Stomach (tissue), 9 donors: Measurements from ENCODE around the gene COL23A1. TPM values are rescaled to one million over a fixed set of nuclear protein-coding genes. Genes with fewer than 3 reads are reported as not detected.
A peak's percentile ranks its signal among the peaks of the same experiment; 100 is the strongest.

ENCODE experiments used
- DNase-seq, 2 donors: peaks; one replicate each; pipeline versions ENCODE4 v3.0.0 to v3.0.0-alpha.2; 2013 to 2019
- H3K27ac ChIP-seq, 5 donors: fragments of 200-600 bp in 4 of 5; sonication (generic) in 4 of 5; one replicate each; pipeline ENCODE4 v1.5.1; 2013 to 2019; ENCODE audit warnings: mild to moderate bottlenecking in 1 of 5, moderate library complexity in 1 of 5
- H3K27me3 ChIP-seq, 3 donors: fragments of 200-600 bp; sonication (generic); one replicate each; pipeline ENCODE4 v1.5.1; 2017 to 2019; ENCODE audit warnings: mixed run types in 1 of 3
- H3K36me3 ChIP-seq, 4 donors: fragments of 200-600 bp; sonication (generic); 1 replicate in 3 of 4; 2 replicates in 1 of 4; pipeline ENCODE4 v1.5.1; 2016 to 2019
- H3K4me1 ChIP-seq, 4 donors: fragments of 200-600 bp; sonication (generic); one replicate each; pipeline ENCODE4 v1.5.1; 2016 to 2019
- H3K4me3 ChIP-seq, 4 donors: fragments of 200-600 bp; sonication (generic) in 3 of 4; one replicate each; pipeline ENCODE4 v1.5.1; 2016 to 2019; ENCODE audit warnings: mild to moderate bottlenecking in 1 of 4
- H3K9me3 ChIP-seq, 4 donors: fragments of 200-600 bp; sonication (generic); one replicate each; pipeline ENCODE4 v1.5.1; 2016 to 2019
- EP300 ChIP-seq: sonication (generic); formaldehyde crosslinking; IDR thresholded peaks from one replicate; pipeline ENCODE4 v1.6.1; 2017; ENCODE audit warnings: antibody characterized with exemption
- POLR2A ChIP-seq, 4 donors: fragments of 450-650 bp; IDR thresholded peaks; one replicate each; pipeline ENCODE4 v1.6.1; 2016; ENCODE audit warnings: antibody characterized with exemption in 4 of 4, control low read depth in 2 of 4, mild to moderate bottlenecking in 1 of 4, moderate library complexity in 1 of 4
- POLR2AphosphoS5 ChIP-seq, 3 donors: sonication (generic); formaldehyde crosslinking; IDR thresholded peaks; one replicate each; pipeline ENCODE4 v1.6.1; 2016; ENCODE audit warnings: antibody characterized with exemption in 3 of 3
- WGBS, 5 donors: extraction: QIAGEN DNeasy Blood & Tissue Kit in 3 of 5; methylation state at CpG; one replicate each; pipeline versions ENCODE4 v1.1.5 to v1.1.7; 2013 to 2018; 5-methylcytosine and 5-hydroxymethylcytosine counted together
- intact Hi-C: fragments of 100-400 bp; cut with DNase I; formaldehyde crosslinking; loops from one replicate; pipeline ENCODE4 v1.15.1; 2023; ENCODE audit warnings: low total_unique reads
- polyA plus RNA-seq, 3 donors: library from polyadenylated mRNA; stranded (reverse); fragments of 200-250 nt; gene quantifications; one replicate each; pipeline ENCODE4 v1.2.3, GENCODE V29; 2013
- total RNA-seq, 5 donors: library from RNA; depleted of rRNA; stranded (reverse); fragments of >200 nt; gene quantifications; one replicate each; pipeline versions ENCODE4 v1.1.0 to v1.2.3, GENCODE V29; 2014 to 2016
- TF ChIP-seq, protein P1 (sequence below), 7 experiments: fragments of 450-650 bp in 4 of 7; fragments of 200-600 bp in 3 of 7; sonication (generic) in 3 of 7; IDR thresholded peaks; one replicate each; pipeline ENCODE4 v1.5.1; 2016 to 2019; ENCODE audit warnings: antibody characterized with exemption in 7 of 7, control low read depth in 2 of 7, mild to moderate bottlenecking in 1 of 7
- donor health status: healthy with polysubstance abuse.
- donor health status: Bipolar disorder and iron deficiency.
- donor health status: healthy.

Gene COL23A1
- total and polyA plus RNA-seq, 8 donors, result under 0.01 to 7.0 (median 1.4) TPM

DNA sequence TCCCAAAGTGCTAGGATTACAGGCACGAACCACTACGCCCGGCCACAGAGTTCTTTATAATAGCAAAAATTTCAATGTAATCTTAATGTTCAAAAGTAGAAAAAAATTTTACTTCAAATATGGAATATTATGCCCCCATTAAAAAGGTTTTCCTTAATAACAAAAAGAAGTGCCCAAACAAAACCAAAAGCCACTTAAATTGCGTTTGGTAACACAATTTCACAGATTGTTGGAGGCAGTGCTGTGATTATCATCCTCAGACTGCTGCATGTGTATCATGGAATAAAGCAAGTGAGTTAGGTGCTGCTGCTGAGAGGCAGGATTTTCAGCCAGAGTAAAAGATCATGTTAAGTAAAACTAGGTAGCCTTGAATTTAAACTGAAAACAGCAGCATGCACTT, 132.7 kb downstream of the COL23A1 start:
- Histone ChIP-seq H3K9me3 (no peaks in the 10 kb centered on the region), H3K4me3 (no peak overlapping the region), H3K4me1 (peaks cover 0 to 9% (median 2%) of the 10 kb centered on the region in 4 donors), H3K27ac (no peak overlapping the region), H3K27me3 (no peaks in the 10 kb centered on the region), H3K36me3 (no peaks in the 10 kb centered on the region)
- 88 to 93% (median 93%) methylated on average over 4 of the region's 4 CpGs for WGBS, 5 donors
- no peak for DNase-seq
- TF ChIP-seq POLR2A (IDR thresholded peaks at IDR 0.05), result no peak
- TF ChIP-seq EP300, result no peak
- intact Hi-C loops, result no loop called here

GRCh38 chr5:178455480-178455835, 134.7 kb downstream of the COL23A1 start:
- 86 to 97% (median 93%) methylated on average over 13 to 14 of the region's 14 CpGs for WGBS, 5 donors
- DNase-seq, result no peak
- H3K27me3 ChIP-seq, result peaks cover 0 to 5% (median 0%) of the 10 kb centered on the region in 3 donors
- intact Hi-C loops, result no loop called here
- no peaks in the 10 kb centered on the region for H3K9me3 ChIP-seq
- peaks cover 0 to 1% (median under 1%) of the 10 kb centered on the region in 4 donors for H3K4me1 ChIP-seq
- H3K4me3 ChIP-seq, result no peak overlapping the region
- no peaks in the 10 kb centered on the region for H3K36me3 ChIP-seq
- TF ChIP-seq POLR2A (IDR thresholded peaks at IDR 0.05) (no peak), POLR2AphosphoS5 (IDR thresholded peaks at IDR 0.05) (no peak), EP300 (no peak)
- TF ChIP-seq, protein P1, sequence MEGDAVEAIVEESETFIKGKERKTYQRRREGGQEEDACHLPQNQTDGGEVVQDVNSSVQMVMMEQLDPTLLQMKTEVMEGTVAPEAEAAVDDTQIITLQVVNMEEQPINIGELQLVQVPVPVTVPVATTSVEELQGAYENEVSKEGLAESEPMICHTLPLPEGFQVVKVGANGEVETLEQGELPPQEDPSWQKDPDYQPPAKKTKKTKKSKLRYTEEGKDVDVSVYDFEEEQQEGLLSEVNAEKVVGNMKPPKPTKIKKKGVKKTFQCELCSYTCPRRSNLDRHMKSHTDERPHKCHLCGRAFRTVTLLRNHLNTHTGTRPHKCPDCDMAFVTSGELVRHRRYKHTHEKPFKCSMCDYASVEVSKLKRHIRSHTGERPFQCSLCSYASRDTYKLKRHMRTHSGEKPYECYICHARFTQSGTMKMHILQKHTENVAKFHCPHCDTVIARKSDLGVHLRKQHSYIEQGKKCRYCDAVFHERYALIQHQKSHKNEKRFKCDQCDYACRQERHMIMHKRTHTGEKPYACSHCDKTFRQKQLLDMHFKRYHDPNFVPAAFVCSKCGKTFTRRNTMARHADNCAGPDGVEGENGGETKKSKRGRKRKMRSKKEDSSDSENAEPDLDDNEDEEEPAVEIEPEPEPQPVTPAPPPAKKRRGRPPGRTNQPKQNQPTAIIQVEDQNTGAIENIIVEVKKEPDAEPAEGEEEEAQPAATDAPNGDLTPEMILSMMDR (IDR thresholded peaks at IDR 0.05), result no peak
- H3K27ac ChIP-seq, result no peak overlapping the region

DNA sequence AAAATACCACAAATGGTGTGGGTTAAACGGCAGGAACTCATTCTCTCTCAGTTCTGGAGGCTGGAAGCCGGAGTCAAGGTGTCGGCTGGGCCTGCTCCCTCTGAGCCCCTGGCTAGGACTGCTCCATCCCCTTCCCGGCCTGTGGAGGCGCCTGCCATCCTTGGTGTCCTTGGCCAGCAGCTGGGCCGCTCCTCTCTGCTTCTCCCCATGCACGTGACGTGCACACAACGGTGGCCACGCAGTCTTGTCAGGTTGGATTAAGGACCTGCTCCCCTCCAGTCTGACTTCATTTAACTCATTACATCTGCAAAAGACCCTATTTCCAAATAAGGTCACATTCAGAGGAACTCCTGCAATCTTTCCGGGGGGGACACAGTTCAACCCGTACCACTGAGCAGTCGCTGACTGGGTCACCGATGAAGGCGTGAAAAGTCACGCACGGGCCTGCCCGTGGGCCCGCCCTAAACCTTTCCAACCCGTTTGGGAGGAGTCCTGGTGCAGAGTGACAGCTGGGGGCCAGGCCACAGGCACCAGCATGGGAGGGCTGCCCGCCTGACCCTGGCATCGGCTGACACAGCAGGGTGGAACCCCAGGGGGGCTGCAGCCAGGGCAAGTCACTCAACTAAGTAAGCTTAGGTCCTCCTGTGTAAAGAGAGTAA, 135.2 kb downstream of the COL23A1 start:
- Histone ChIP-seq H3K9me3 (no peaks in the 10 kb centered on the region), H3K27me3 (peaks cover 0 to 10% (median 4%) of the 10 kb centered on the region in 3 donors), H3K4me3 (no peak overlapping the region), H3K27ac (no peak overlapping the region), H3K36me3 (no peaks in the 10 kb centered on the region), H3K4me1 (peaks cover 0 to 6% (median 1%) of the 10 kb centered on the region in 4 donors)
- 88 to 95% (median 91%) methylated on average over 11 to 22 of the region's 22 CpGs for WGBS, 5 donors
- TF ChIP-seq, protein P1 (IDR thresholded peaks at IDR 0.05), result no peak
- no peak for TF ChIP-seq POLR2A (IDR thresholded peaks at IDR 0.05)
- TF ChIP-seq EP300, result no peak
- TF ChIP-seq POLR2AphosphoS5 (IDR thresholded peaks at IDR 0.05), result no peak
- intact Hi-C loops, result no loop called here
- DNase-seq, result no peak

GRCh38 chr5:178454303-178454702, 135.9 kb downstream of the COL23A1 start:
- no peaks in the 10 kb centered on the region for H3K36me3 ChIP-seq
- H3K27me3 ChIP-seq, result peaks cover 0 to 11% (median 7%) of the 10 kb centered on the region in 3 donors
- peaks cover 0 to 11% (median 4%) of the 10 kb centered on the region in 4 donors for H3K4me1 ChIP-seq
- peak in 1 of 2 donors; percentile 14 for DNase-seq
- H3K9me3 ChIP-seq, result no peaks in the 10 kb centered on the region
- no peak overlapping the region for H3K4me3 ChIP-seq
- H3K27ac ChIP-seq, result no peak overlapping the region
- TF ChIP-seq POLR2AphosphoS5 (IDR thresholded peaks at IDR 0.05), result no peak
- TF ChIP-seq, protein P1 (IDR thresholded peaks at IDR 0.05), result no peak
- TF ChIP-seq POLR2A (IDR thresholded peaks at IDR 0.05), result no peak
- no peak for TF ChIP-seq EP300
- 72 to 84% (median 73%) methylated on average over 3 of the region's 3 CpGs for WGBS, 5 donors
- intact Hi-C loops, result no loop called here

DNA sequence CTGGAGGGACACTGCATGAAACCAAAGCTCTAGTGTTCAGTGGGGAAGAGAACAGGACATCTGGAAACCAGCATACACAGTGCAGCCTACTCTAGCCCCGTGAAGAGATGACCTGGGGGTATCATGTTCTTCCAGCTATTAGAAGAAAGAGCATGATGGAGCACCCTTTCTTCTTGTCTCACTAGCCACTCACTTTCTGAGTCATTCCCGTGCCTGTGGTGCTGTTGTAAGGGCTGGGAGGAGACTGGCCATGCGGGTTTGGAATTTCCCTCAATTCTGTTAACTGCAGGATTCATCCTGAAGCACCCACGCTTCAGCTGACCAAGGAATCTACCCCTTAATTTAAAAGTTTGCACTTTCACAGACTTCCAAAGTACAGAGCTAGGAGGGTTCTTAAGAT, 137.0 kb downstream of the COL23A1 start:
- Histone ChIP-seq H3K27ac (no peak overlapping the region), H3K9me3 (no peaks in the 10 kb centered on the region), H3K27me3 (peaks cover 0 to 11% (median 7%) of the 10 kb centered on the region in 3 donors), H3K4me1 (peaks cover 0 to 12% (median 5%) of the 10 kb centered on the region in 4 donors), H3K4me3 (no peak overlapping the region), H3K36me3 (no peaks in the 10 kb centered on the region)
- intact Hi-C loops, result no loop called here
- 47 to 50% (median 49%) methylated on average over 4 of the region's 4 CpGs for WGBS, 5 donors
- TF ChIP-seq, protein P1 (IDR thresholded peaks at IDR 0.05), result no peak
- no peak for TF ChIP-seq POLR2A (IDR thresholded peaks at IDR 0.05)
- TF ChIP-seq POLR2AphosphoS5 (IDR thresholded peaks at IDR 0.05), result no peak
- TF ChIP-seq EP300, result no peak
- peak in 1 of 2 donors; percentile 16 for DNase-seq
